Testis (tissue), 3 donors: Measurements from ENCODE around the gene ESF1. TPM values are rescaled to one million over a fixed set of nuclear protein-coding genes. Genes with fewer than 3 reads are reported as not detected.
A peak's percentile ranks its signal among the peaks of the same experiment; 100 is the strongest.

ENCODE experiments used
- DNase-seq: peaks from one replicate; pipeline ENCODE4 v3.0.0-alpha.2; 2019
- H3K27ac ChIP-seq, 2 donors: fragments of 200-600 bp; sonication (generic); one replicate each; pipeline ENCODE4 v1.5.1; 2019
- H3K27me3 ChIP-seq: fragments of 200-600 bp; sonication (generic); one replicate; pipeline ENCODE4 v1.5.1; 2019
- H3K36me3 ChIP-seq: fragments of 200-600 bp; sonication (generic); one replicate; pipeline ENCODE4 v1.5.1; 2017; ENCODE audit warnings: low read depth; ENCODE audit errors: missing control alignments
- H3K4me1 ChIP-seq: fragments of 200-600 bp; sonication (generic); one replicate; pipeline ENCODE4 v1.5.1; 2019
- H3K4me3 ChIP-seq, 2 donors: fragments of 200-600 bp; sonication (generic); one replicate each; pipeline ENCODE4 v1.5.1; 2017 to 2019
- H3K9me3 ChIP-seq: fragments of 200-600 bp; sonication (generic); one replicate; pipeline ENCODE4 v1.5.1; 2017
- CTCF ChIP-seq, 3 experiments: fragments of 450-650 bp in 2 of 3; fragments of 200-600 bp in 1 of 3; sonication (generic) in 1 of 3; IDR thresholded peaks; one replicate each; pipeline ENCODE4 v1.5.1; 2016 to 2019; ENCODE audit warnings: antibody characterized with exemption in 3 of 3, mild to moderate bottlenecking in 2 of 3, moderate library complexity in 1 of 3
- POLR2A ChIP-seq: fragments of 450-650 bp; IDR thresholded peaks from one replicate; pipeline ENCODE4 v1.6.1; 2017; ENCODE audit warnings: antibody characterized with exemption, mild to moderate bottlenecking, moderate library complexity
- WGBS, 2 donors: methylation state at CpG; one replicate each; pipeline ENCODE4 v1.1.5; 2018; 5-methylcytosine and 5-hydroxymethylcytosine counted together
- intact Hi-C: fragments of 100-400 bp; cut with DNase I; formaldehyde crosslinking; loops from one replicate; pipeline ENCODE4 v1.15.1; 2023; ENCODE audit warnings: low total_unique reads
- polyA plus RNA-seq: library from polyadenylated mRNA; stranded (reverse); fragments of 350-450 nt; fragmentation: Illumina TruSeq; extraction: RNeasy Lipid Tissue Mini Kit (QIAGEN cat#74804); gene quantifications from one replicate; pipeline ENCODE4 v1.2.3, GENCODE V29; 2014; ENCODE audit warnings: low read depth, low replicate concordance; ENCODE audit not compliant: insufficient read depth
- total RNA-seq, 2 donors: library from RNA; depleted of rRNA; stranded (reverse); fragments of >200 nt; gene quantifications; one replicate each; pipeline ENCODE4 v1.2.3, GENCODE V29; 2016

Gene ESF1
- total and polyA plus RNA-seq, 3 donors from 2014 or later: 4.5 to 21.7 (median 20.2) TPM

- Histone ChIP-seq H3K9me3 (no peaks in the 10 kb centered on the region), H3K36me3 (no peaks in the 10 kb centered on the region), H3K4me3 (no peak overlapping the region), H3K27ac (no peak overlapping the region), H3K4me1 (peaks cover under 1% of the 10 kb centered on the region), H3K27me3 (no peaks in the 10 kb centered on the region)
- 76 to 78% methylated on average over 2 of the region's 2 CpGs for WGBS, 2 donors
- TF ChIP-seq CTCF (IDR thresholded peaks at IDR 0.05) (no peak), POLR2A (no peak)
- DNase-seq: no peak
- intact Hi-C loops: no loop called here
Observed at GRCh38 chr20:13791540-13792459, 7.1 kb upstream of the ESF1 start.

- intact Hi-C loops: no loop called here
- Histone ChIP-seq H3K4me1 (peaks cover 11% of the 10 kb centered on the region), H3K36me3 (no peaks in the 10 kb centered on the region), H3K4me3 (no peak overlapping the region), H3K27ac (no peak overlapping the region), H3K27me3 (no peaks in the 10 kb centered on the region), H3K9me3 (no peaks in the 10 kb centered on the region)
- WGBS, 2 donors: 84 to 95% methylated on average over 2 of the region's 2 CpGs
- DNase-seq: no peak
- TF ChIP-seq POLR2A: no peak
- no peak for TF ChIP-seq CTCF (IDR thresholded peaks at IDR 0.05)
Observed at GRCh38 chr20:13790708-13791107, 6.0 kb upstream of the ESF1 start.

GRCh38 chr20:13788167-13788834 lies 3.6 kb upstream of the ESF1 start:
- DNase-seq: peak; percentile 70
- Histone ChIP-seq H3K9me3 (no peaks in the 10 kb centered on the region), H3K36me3 (no peaks in the 10 kb centered on the region), H3K4me1 (peaks cover 14% of the 10 kb centered on the region), H3K27ac (no peak overlapping the region), H3K4me3 (no peak overlapping the region), H3K27me3 (no peaks in the 10 kb centered on the region)
- intact Hi-C loops: no loop called here
- WGBS, 2 donors: 21 to 38% methylated on average over 1 of the region's 1 CpG
- peak in 1 of 3 experiments; percentile 17 for TF ChIP-seq CTCF (IDR thresholded peaks at IDR 0.05)
- no peak for TF ChIP-seq POLR2A

- Histone ChIP-seq H3K9me3 (no peaks in the 10 kb centered on the region), H3K27ac (peak overlapping the region in 1 of 2 donors; percentile 88), H3K27me3 (no peaks in the 10 kb centered on the region), H3K4me3 (peak overlapping the region in 1 of 2 donors; percentile 97), H3K4me1 (peaks cover 14% of the 10 kb centered on the region), H3K36me3 (no peaks in the 10 kb centered on the region)
- 68% methylated on average over 8 of the region's 8 CpGs for WGBS, 2 donors
- no peak for TF ChIP-seq CTCF (IDR thresholded peaks at IDR 0.05)
- DNase-seq: no peak
- intact Hi-C loops: no loop called here
Observed at GRCh38 chr20:13786143-13786828, 1.6 kb upstream of the ESF1 start.
